ENCODE results near the gene KIAA0586. TPM values are rescaled to one million over a fixed set of nuclear protein-coding genes. Genes with fewer than 3 reads are reported as not detected.

The KIAA0586 gene
- total and polyA plus RNA-seq, 2 of the 13 experiments (the other 11 are each of a cell fraction or from before 2014, with no cell fraction given) = 12.6 to 25.2 TPM

DNA sequence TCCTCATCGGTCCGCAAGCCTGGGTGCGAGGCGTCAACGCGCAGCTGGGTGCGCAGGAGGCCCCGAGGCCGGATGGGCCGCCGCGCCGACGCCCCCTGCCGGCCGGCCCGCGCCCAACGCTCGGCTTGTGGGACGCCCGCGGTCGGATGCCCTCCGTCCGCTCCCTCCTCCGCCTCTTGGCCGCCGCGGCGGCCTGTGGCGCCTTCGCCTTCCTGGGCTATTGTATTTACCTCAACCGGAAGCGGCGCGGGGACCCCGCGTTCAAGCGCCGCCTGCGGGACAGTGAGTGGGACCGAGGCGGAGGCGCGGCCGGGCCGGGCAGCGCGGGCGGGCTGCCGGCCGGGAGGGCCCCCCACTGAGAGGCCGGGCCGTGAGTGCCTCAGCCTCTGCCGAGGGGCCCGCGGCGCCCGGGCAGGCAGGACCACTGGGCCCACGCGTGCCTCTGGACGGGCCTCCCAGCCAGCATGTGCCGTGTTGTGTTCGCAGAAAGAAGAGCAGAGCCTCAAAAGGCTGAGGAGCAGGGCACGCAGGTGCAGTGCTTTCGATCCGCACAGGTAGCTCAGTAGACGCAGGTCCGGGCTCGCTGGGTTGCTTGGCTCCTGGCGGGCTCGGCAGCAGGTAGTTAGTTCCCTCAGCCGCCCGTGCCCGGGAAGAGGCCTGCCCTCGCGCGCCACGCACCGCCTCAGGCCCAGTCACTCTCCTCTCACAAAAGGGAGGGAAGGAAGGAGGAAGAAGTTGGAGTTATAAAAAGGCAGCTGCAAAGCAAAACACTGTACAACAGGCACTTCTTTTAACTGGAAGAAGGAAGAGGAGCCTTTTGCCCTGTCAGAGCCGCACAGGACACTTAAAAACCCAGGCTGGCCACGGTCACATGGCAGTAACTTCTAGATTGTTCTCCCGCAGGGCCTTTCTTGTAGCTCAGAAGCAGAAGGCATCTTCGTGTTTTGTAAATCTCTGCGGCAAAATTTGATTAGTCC lies 31.4 kb upstream of the KIAA0586 start, which contains the start of gene TOMM20L (continued):
- TF ChIP-seq ZNF639 (CRISPR knock-in tag; conservative IDR thresholded peaks at IDR 0.05) (0 out of 2 replicates have a peak, but pooled peaks have one; percentile 13), TGIF2 (CRISPR knock-in tag; IDR thresholded peaks at IDR 0.05) (0 out of 2 replicates have a peak, but pooled peaks have one; percentile 8), ZC3H13 (CRISPR knock-in tag; IDR thresholded peaks at IDR 0.05) (peak; percentile 66; the same call in 1 of the 2 replicates), SATB2 (CRISPR knock-in tag; IDR thresholded peaks at IDR 0.05) (0 out of 2 replicates have a peak, but pooled peaks have one; percentile 15), HMGXB4 (CRISPR knock-in tag; IDR thresholded peaks at IDR 0.05; ENCODE audit: borderline replicate concordance in 1 of 2, low read depth in 1 of 2) (peak; percentile 70 to 86; a peak in 3 of 4 replicates), ZHX1 (CRISPR knock-in tag; IDR thresholded peaks at IDR 0.05; ENCODE audit: low read depth) (0 out of 2 replicates have a peak, but pooled peaks have one; percentile 32), CC2D1A (CRISPR knock-in tag; IDR thresholded peaks at IDR 0.05) (no peak), ZSCAN25 (CRISPR knock-in tag; IDR thresholded peaks at IDR 0.05) (peak; percentile 56), ZNF101 (CRISPR knock-in tag; IDR thresholded peaks at IDR 0.05; ENCODE audit: borderline replicate concordance, low read depth) (peak; percentile 90; the same call in 1 of the 2 replicates), ATF6 (CRISPR knock-in tag; conservative IDR thresholded peaks at IDR 0.05) (no peak), XRCC5 (optimal IDR thresholded peaks at IDR 0.05; ENCODE audit: low read length) (peak; percentile 89), ZNF546 (CRISPR knock-in tag; conservative IDR thresholded peaks at IDR 0.05) (peak; percentile 91; the same call in 1 of the 2 replicates), EED (CRISPR knock-in tag; IDR thresholded peaks at IDR 0.05) (peak; percentile 40; the same call in 1 of the 2 replicates), BCL3 (CRISPR knock-in tag; IDR thresholded peaks at IDR 0.05) (peak; percentile 77; the same call in 1 of the 2 replicates), ZNF747 (CRISPR knock-in tag; IDR thresholded peaks at IDR 0.05; ENCODE audit: borderline replicate concordance) (0 out of 2 replicates have a peak, but pooled peaks have one; percentile 22)
- TF ChIP-seq, protein P1, sequence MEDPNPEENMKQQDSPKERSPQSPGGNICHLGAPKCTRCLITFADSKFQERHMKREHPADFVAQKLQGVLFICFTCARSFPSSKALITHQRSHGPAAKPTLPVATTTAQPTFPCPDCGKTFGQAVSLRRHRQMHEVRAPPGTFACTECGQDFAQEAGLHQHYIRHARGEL (CRISPR knock-in tag; IDR thresholded peaks at IDR 0.05) = no peak

Data from HepG2 (cell line).